ENCODE data around the gene NBEAL2.

NBEAL2 gene

DNA sequence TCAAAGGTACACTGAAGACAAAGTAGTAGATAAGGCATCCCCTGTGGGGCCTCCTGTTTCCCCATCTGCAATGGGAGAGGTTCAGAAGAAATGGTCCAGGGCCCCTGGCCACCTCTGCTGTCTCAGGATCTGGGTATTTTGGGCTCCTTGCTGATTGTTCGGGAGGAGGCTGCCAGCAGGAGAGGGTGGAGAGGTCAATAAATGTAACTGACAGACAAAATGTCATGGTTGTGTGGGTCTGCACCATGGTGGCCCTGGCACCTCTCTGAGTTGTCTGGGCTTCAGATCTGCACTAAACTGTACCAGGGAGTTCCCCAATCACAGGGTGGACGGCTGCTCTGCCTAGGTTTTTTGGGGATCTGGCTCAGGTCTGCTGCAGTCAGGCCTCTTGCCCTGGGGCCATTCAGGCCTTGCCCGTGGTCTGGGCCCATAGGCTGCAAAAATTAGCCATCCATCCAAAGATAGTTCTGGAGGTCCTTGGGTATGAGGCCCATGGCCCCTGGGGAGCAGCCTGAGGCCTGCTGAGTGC is 7.4 kb downstream of the NBEAL2 start:
- Histone ChIP-seq H2AFZ (ENCODE audit: low read length) (no peak overlapping the region), H3K9me2 (ENCODE audit: low read depth, low read length) (no peaks in the 10 kb centered on the region), H3K27me3 (ENCODE audit: insufficient read depth, low read length) (no peaks in the 10 kb centered on the region), H3K36me3 (ENCODE audit: insufficient read depth, low read length) (peaks cover 4% of the 10 kb centered on the region; the same call in 1 of the 2 replicates), H3K9me3 (ENCODE audit: low read length) (no peaks in the 10 kb centered on the region), H3K4me1 (ENCODE audit: insufficient read depth, low read length, severe bottlenecking) (peaks cover 39% of the 10 kb centered on the region), H3K79me2 (ENCODE audit: insufficient read depth, low read length) (no peaks in the 10 kb centered on the region), H3K9ac (ENCODE audit: low read length) (peak overlapping the region; percentile 9; the same call in 1 of the 2 replicates), H3K4me2 (ENCODE audit: low read length) (peak overlapping the region; percentile 53), H3K27ac (ENCODE audit: low read depth, low read length, poor library complexity, severe bottlenecking) (peak overlapping the region; percentile 64), H4K20me1 (ENCODE audit: insufficient read depth, low read length) (no peaks in the 10 kb centered on the region), H3F3A (ENCODE audit: insufficient read depth, low read length) (no peaks in the 10 kb centered on the region), H3K4me3 (ENCODE audit: low read depth, low read length, poor library complexity, severe bottlenecking) (peak overlapping the region; percentile 29)
- TF ChIP-seq EZH2 (IDR thresholded peaks at IDR 0.05; ENCODE audit: borderline replicate concordance, low read length), result no peak
- TF ChIP-seq, protein P1, sequence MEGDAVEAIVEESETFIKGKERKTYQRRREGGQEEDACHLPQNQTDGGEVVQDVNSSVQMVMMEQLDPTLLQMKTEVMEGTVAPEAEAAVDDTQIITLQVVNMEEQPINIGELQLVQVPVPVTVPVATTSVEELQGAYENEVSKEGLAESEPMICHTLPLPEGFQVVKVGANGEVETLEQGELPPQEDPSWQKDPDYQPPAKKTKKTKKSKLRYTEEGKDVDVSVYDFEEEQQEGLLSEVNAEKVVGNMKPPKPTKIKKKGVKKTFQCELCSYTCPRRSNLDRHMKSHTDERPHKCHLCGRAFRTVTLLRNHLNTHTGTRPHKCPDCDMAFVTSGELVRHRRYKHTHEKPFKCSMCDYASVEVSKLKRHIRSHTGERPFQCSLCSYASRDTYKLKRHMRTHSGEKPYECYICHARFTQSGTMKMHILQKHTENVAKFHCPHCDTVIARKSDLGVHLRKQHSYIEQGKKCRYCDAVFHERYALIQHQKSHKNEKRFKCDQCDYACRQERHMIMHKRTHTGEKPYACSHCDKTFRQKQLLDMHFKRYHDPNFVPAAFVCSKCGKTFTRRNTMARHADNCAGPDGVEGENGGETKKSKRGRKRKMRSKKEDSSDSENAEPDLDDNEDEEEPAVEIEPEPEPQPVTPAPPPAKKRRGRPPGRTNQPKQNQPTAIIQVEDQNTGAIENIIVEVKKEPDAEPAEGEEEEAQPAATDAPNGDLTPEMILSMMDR (IDR thresholded peaks at IDR 0.05; ENCODE audit: low read length), result no peak

DNA sequence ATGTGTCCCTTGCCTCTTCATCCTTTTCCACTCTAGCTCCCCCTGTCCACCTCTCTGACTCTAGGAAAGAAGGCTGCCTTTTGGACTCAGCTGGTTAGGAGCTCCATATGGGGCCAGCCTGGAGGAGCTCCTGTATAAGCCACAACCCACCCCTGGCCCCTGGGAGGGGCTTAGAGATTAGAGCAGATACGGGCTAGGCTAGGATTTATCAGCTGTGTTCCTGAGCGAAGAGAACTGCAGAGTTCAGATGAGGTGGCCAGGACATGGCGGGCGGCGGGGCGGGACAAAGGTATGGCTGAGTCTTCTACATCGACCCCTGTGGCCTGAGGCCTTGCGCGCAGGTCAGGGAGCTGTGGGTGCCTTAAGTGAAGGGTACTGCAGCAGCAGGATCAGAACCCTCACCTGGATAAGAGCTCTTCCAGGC is 7.9 kb downstream of the NBEAL2 start:
- peak overlapping the region; percentile 29 for H3K4me3 ChIP-seq (ENCODE audit: low read depth, low read length, poor library complexity, severe bottlenecking)
- H2AFZ ChIP-seq (ENCODE audit: low read length), result no peak overlapping the region
- H3K9me3 ChIP-seq (ENCODE audit: low read length), result no peaks in the 10 kb centered on the region
- H3K4me2 ChIP-seq (ENCODE audit: low read length), result peak overlapping the region; percentile 53
- H3K9ac ChIP-seq (ENCODE audit: low read length), result peak overlapping the region; percentile 9; the same call in 1 of the 2 replicates
- no peaks in the 10 kb centered on the region for H3F3A ChIP-seq (ENCODE audit: insufficient read depth, low read length)
- H3K27ac ChIP-seq (ENCODE audit: low read depth, low read length, poor library complexity, severe bottlenecking), result peak overlapping the region; percentile 64
- H3K9me2 ChIP-seq (ENCODE audit: low read depth, low read length), result no peaks in the 10 kb centered on the region
- peaks cover 38% of the 10 kb centered on the region for H3K4me1 ChIP-seq (ENCODE audit: insufficient read depth, low read length, severe bottlenecking)
- no peak for TF ChIP-seq EZH2 (IDR thresholded peaks at IDR 0.05; ENCODE audit: borderline replicate concordance, low read length)
- TF ChIP-seq, protein P1 (IDR thresholded peaks at IDR 0.05; ENCODE audit: low read length), result no peak
- H3K27me3 ChIP-seq (ENCODE audit: insufficient read depth, low read length), result no peaks in the 10 kb centered on the region
- peaks cover 4% of the 10 kb centered on the region; the same call in 1 of the 2 replicates for H3K36me3 ChIP-seq (ENCODE audit: insufficient read depth, low read length)
- no peaks in the 10 kb centered on the region for H3K79me2 ChIP-seq (ENCODE audit: insufficient read depth, low read length)
- H4K20me1 ChIP-seq (ENCODE audit: insufficient read depth, low read length), result no peaks in the 10 kb centered on the region

DNA sequence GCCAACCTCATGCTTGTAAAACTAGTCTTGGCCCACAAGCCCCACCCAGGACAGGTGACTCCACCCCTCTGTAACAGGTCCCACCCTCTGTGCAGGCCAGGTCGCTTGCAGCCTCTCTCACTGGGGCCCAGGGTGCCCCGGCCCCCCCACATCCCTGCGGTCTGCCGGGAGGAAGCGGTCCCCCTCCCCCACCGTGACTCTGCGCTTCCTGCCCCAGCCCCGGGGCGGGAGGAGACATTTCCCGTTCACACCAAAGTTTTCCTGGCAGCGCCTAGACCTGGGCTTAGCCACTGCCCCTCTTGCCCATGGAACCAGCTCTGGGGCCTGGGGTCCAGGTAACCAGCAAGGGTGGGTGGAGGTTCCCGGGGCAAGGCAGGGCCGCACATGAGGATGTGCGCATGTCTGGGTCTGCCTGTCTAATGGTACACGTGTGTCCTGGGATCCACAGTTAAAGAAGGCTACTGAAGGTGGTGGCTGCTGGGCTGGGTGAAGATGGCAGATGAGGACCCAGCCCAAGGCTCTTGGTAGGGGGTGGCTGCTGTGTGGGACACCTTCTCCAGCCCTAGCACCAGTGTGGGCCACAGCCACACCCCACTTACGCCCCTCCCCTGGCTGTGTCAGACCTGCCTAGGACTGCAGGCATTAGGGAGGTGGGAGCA is 8.4 kb downstream of the NBEAL2 start:
- peak overlapping the region; percentile 9; the same call in 1 of the 2 replicates for H3K9ac ChIP-seq (ENCODE audit: low read length)

More for the DNA sequence above, 8.4 kb downstream of the NBEAL2 start:
- no peaks in the 10 kb centered on the region for H3K9me2 ChIP-seq (ENCODE audit: low read depth, low read length)
- H3F3A ChIP-seq (ENCODE audit: insufficient read depth, low read length), result no peaks in the 10 kb centered on the region
- H3K27ac ChIP-seq (ENCODE audit: low read depth, low read length, poor library complexity, severe bottlenecking), result peak overlapping the region; percentile 64
- H3K9me3 ChIP-seq (ENCODE audit: low read length), result no peaks in the 10 kb centered on the region
- H3K4me3 ChIP-seq (ENCODE audit: low read depth, low read length, poor library complexity, severe bottlenecking), result peak overlapping the region; percentile 29
- no peaks in the 10 kb centered on the region for H3K27me3 ChIP-seq (ENCODE audit: insufficient read depth, low read length)
- no peaks in the 10 kb centered on the region for H4K20me1 ChIP-seq (ENCODE audit: insufficient read depth, low read length)
- H3K4me2 ChIP-seq (ENCODE audit: low read length), result peak overlapping the region; percentile 53
- H3K36me3 ChIP-seq (ENCODE audit: insufficient read depth, low read length), result peaks cover 4% of the 10 kb centered on the region; the same call in 1 of the 2 replicates
- H3K4me1 ChIP-seq (ENCODE audit: insufficient read depth, low read length, severe bottlenecking), result peaks cover 38% of the 10 kb centered on the region
- TF ChIP-seq, protein P1 (IDR thresholded peaks at IDR 0.05; ENCODE audit: low read length), result no peak
- TF ChIP-seq EZH2 (IDR thresholded peaks at IDR 0.05; ENCODE audit: borderline replicate concordance, low read length), result no peak
- H3K79me2 ChIP-seq (ENCODE audit: insufficient read depth, low read length), result no peaks in the 10 kb centered on the region
- H2AFZ ChIP-seq (ENCODE audit: low read length), result no peak overlapping the region
